HG03025 (cell line): ENCODE results near the gene KIF23.
A peak's percentile ranks its signal among the peaks of the same experiment; 100 is the strongest.

ENCODE experiments used
- ATAC-seq: cut with Tn5 transposase; IDR thresholded peaks from one replicate; pipeline ENCODE4 v1.9.1; 2021; ENCODE audit warnings: mild to moderate bottlenecking, moderate library complexity; ENCODE audit not compliant: unreplicated experiment, low FRiP score

KIF23 gene

DNA sequence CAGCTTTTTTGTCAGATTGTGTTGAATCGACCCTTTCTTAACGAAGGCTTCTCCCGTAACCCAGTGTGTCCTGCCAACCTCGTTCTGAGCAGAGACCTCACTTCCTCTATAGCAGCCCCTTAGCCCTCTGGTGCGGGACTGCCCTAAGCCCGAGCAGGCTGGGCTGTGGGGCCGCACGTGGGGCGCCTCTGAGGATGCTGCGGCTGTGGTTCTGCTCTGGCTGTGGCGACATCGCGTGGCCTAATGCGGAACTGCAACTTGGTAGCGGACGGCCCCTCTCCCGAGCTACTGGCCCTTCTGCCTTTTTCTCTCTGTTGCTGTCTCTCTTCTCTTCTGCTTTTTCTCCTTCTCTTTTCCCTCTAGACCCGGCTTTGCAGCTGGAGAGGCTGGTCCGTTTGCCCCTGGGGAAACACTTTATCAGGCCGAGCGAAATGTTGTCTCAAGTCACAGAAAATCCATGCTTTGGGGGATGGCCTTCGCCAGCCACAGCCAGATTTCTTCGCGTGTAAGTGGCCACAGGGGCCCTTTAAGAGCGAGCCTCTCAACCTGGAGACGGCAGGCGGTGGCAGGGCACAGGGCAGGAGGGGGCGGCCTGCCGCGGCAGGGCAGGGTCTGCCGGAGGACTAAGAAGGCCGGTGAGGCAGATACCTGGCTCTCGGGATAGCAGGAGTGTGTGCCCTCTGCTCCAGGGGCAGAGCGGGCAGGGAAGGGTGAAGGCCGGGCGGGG is 19.4 kb upstream of the KIF23 start:
- ATAC-seq = no peak

DNA sequence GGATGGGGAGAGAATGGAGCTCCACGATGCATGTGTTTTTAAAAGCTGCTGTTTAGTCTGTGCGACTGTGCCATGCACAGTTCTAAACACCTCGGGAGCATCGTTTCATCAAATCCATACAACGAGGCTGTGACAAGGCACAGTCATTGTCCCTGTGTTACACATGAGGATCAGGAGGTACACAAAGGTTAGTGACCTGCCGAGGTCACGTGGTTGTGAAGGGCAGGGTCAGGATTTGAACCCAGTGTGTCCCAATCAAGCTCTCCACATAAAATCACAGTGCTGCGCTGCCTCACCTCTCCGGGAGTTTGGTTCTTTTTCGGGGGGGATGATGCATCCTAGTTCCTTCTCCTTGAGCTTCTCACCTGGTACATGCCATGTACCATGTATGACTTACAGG is 18.7 kb upstream of the KIF23 start:
- no peak for ATAC-seq

DNA sequence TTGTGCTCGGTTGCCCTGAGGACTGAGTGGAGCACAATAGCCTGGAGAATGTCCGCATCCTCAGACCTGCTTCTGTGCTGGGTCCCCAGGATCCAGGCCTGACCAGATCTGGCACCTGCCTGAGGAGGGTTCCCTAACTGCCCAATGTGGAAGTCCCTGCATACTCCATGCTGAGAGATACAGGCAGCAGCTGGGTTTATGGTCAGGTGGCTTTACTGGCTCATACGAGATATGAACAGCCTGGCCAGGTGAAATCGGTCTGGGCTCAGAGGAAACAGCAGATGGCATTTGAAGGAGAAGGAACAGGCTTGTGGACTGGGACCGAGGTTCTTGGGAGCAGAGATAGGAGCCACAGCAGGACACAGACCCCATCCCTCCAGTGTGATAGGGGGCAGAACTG is 18.2 kb upstream of the KIF23 start:
- ATAC-seq = no peak

DNA sequence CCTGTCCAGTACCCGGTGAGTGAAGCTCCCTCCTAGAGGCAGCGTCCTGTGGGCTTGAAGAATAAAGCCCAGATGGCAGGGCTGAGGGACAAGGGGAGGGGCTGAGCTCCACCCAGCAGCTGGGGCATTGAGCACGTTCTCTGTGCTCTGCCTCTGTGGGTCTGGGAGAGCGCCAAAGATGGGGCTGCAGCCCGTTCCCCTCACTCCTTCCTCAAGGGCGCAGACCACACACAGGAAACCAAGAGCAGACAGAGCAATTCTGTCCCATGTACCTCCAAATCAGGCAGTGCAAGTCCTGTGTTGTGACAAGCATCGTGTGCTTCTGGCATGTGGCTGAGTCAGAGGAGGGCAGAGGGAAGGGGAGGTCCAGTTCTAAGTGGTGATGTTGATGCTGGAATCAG is 15.7 kb upstream of the KIF23 start:
- ATAC-seq = no peak

DNA sequence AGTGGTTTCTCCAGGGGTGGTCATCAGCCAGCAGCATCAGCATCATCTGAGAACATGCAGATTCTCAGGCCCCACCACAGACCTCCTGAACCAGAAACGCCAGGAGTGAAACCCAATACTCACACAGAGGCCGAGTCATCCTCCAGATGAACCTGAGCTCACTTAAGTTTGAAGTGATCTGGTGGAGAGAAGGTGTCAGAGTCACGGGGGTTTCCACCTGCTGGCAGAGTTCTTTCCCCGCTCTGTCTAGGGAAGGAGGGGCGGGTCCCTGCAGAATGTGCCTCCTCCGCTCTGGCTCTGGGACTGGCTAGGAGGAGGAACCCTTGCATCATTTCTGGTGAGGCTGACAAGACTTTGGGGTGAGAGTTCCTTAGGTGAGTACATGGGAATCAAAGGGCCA is 13.3 kb upstream of the KIF23 start:
- ATAC-seq = no peak

DNA sequence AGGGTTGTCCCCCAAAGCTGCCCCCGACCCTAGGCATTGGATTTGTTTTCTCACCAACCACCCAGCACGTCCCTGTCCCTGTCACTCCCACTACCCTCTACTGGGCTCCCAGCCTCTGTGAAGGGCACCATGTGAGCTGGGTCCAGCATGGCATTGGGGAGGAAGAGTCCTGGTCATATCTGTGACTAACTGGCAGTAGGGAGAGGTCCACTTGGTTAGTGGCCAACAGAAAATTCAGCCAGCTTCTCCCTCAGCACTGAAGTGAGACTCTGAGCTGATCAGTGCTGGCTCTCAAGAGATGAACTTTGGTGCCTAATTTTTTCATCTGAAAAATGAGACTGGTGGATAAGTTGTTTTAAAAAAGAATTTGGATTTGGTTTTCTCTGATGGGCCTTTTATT is 11.3 kb upstream of the KIF23 start:
- no peak for ATAC-seq

DNA sequence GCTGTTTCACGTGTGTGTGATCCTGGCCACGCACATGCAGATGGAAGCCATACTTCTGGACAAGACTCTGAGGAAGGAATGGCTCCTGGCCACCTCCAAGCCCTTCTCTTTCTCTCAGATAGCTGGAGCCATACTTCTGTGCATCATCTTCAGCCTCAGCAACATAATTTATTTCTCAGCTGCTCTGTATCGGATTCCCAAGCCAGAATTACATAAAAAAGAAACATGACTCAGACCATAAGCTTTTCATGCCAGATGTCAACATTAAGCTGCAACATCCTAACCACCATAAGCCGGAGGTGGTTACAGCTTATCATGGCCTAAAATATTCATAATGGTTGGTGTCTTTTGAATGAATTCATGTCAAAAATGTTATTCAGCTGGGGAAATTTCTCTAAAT is 10.6 kb upstream of the KIF23 start:
- ATAC-seq = no peak

DNA sequence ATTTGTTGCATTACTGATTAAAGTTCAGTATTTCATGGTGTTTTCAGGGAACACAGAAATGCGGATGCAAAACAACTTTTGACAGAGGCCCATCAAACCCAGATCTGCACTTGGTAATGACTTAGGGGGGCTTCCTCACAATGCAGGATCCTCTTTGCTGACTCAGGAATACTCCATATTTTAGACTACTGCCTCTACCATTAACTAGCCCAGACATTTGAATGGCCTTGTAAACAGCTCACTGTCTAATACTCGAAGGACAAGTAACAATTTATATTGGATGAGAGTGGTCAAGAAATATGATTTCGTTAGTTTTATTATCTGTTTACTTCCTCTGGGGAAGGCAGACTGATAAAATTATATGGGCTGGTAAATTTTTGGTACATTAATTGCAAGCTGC is 9.0 kb upstream of the KIF23 start:
- ATAC-seq = no peak

DNA sequence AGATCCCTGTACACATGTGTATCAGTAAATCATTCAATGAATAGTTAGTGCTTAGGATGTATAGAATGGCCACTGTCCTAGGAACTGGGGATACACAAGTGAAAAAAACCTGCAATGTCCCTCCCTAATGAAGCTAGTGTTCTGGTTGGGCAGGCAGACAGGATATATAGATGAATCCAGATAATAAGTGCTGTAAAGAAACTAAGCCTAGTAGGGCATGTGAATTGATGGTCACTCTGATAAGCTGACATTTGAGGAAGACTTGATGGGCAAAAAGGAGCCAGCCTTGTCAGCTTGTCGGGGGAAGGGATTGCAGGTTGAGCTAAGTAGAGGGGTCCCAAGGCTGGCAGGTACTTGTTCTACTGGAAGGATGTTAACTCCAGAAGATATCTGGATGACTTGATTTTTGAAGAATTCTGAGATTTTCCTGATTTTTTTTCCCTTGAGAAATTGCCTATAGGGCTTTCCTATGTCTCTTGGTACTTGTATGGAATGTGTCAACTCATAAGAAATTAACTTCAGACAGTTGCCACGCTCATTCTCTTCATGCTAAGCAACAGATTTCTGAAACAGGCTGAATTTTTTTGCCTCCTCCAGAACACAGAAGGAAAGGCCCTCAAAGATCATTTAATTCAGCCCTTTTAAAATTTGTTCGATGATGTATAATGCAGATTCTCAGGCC is 6.3 kb upstream of the KIF23 start:
- ATAC-seq = no peak

DNA sequence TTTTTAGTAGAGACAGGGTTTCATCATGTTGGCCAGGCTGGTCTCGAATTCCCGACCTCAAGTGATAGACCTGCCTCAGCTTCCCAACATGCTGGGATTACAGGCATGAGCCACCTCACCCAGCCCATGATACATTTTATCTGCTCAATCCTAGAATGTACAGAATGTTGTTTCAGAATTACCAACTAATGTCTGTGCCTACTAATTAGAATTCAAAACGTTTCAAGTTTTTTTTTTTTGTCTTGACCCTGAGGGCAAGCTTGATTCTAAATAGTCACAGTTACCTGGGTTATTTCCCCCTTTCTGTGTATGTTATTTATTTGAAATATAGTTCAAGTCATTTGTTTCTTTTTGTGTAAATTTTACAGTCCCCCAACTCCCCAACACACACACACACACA is 5.3 kb upstream of the KIF23 start:
- no peak for ATAC-seq

DNA sequence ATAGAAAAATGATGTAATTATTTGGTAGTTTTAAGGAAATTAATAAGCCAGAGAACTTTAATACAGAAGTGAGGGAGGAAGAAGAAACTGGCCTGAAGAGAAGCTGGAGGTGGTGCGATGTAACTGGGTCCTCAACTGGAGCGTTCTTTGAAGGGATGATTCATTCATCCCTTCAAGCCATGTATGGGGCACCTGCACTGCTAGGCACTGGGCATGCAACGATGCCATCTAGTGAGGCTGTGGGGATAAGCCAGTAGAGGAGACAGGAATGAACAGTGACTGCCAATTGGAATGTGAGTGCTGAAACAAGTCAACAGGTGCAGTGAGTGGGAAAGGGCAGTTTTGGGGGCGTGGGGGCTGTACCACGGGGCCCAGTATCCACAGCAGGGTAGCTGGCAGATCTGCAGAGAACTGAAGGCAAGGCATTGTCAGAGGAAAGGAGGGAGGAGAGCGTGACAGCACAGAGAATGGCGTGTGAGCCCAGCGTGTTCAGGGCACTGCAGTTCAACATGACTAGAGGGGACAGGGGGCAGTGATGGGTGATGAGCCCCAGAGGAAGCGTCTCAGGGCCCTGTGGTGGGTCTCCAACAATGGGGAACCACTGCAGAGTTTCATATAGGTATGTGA is 3.8 kb upstream of the KIF23 start:
- no peak for ATAC-seq

DNA sequence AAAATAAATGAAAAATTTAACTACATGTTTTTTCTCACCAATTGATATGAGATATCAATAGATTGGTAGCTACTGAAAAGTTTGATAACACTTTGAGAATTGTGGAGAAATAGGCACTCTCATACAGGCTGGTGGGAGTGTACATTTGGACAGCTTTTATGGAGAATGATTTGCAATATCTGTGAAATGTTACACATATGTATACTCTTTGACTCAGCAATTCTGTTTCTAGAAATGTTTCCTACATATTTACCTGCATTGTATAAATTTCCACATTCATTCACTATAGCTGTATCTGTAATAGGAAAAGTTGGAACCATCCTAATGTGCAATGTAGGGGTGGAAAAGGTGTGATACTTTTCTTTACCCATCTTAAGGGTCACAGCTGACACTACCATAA is 1.9 kb upstream of the KIF23 start:
- no peak for ATAC-seq

DNA sequence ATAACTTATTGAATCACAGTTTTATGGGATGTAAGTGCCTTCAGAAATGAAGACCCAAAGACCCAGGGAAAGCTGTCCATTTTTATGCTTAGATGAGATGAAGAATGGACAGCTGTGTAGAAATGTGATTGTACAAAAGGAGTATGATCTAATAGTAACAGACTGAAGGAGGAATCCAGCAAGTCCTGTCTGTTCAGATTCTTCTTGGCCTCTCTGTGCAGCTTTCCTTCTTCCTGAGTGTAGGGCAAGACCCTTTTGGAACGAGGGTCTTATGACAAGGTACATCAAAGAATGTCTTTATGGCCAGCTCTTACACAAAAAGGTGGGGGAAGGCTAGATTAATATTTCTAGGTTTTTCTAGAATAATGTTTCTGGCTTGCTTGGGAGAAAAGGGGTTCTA is 1.4 kb upstream of the KIF23 start:
- ATAC-seq = no peak

DNA sequence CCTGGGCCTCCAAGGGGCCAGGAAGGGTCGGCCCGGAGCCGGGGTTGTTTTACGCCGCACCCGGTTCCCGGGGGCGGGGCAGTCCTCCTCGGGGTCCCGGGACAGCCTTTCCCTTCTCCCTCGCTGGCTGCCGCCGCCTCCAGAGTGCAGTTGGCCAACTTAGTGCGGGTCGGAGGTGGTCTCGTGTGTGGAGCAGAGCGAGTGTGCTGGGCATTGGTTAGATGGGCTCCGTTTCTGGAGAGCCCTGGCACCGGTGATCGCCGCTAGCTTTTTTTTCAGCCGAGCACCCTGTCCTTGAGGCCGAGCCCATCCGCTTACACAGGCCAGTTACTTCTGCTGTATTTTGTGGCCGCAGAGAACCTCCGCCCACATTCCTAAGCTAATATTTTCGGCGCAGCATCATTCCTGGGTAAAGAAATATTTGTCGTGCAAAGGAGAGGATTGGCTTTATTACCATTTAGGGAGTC is 585 bp downstream of the KIF23 start:
- ATAC-seq = peak; percentile 26

DNA sequence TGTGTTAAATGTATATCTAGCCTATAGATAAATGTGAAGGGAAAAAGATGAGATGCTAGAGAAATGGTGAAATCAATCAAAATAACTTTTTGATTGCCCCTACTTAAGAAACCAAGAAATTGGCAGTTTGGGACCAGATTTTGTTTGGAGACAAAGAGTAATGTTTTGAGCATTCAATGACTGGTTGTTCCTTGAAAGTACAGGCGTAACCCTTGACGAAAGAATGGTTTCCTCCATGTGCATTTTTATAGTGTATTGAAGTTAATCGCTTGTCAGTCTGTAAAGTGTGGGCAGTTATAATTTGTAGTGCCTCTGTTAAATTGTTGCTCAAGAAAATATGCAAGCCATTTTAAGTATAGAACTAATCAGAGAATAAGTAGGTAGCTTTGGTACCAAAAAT is 1.2 kb downstream of the KIF23 start:
- no peak for ATAC-seq

DNA sequence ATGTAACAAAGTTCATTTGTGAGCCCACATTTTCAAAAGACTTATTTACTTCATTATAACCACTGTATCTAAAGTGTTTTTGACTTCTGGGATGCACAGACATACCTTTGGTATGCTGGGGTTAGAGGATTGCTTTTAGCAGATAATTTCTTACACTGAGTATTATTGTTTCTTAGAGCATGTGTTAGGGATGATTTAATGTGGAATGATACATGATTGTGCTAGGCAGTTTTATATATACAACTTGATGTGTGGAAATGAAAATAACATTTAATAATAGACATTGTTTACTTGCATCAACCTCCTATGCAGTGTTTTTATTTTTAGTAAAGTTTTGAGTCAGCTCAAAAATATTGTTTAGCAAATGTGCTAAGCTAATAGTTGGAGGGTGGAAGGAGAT is 3.4 kb downstream of the KIF23 start:
- ATAC-seq = no peak

DNA sequence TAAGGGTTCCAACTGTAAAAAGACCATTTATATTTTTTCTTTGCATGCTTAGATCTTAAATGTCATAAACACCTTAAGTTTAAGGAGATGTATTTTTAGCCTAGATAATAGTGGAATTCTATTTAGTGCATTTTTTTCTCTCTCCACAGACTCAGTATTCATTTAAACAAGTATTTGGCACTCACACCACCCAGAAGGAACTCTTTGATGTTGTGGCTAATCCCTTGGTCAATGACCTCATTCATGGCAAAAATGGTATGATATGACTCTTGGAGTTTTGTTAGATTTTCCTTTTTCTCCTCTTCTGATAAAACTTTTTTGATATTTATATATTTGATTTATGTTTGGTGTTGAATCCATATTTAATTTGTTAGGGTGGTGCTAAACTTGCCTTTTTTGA is 7.3 kb downstream of the KIF23 start:
- ATAC-seq = no peak

DNA sequence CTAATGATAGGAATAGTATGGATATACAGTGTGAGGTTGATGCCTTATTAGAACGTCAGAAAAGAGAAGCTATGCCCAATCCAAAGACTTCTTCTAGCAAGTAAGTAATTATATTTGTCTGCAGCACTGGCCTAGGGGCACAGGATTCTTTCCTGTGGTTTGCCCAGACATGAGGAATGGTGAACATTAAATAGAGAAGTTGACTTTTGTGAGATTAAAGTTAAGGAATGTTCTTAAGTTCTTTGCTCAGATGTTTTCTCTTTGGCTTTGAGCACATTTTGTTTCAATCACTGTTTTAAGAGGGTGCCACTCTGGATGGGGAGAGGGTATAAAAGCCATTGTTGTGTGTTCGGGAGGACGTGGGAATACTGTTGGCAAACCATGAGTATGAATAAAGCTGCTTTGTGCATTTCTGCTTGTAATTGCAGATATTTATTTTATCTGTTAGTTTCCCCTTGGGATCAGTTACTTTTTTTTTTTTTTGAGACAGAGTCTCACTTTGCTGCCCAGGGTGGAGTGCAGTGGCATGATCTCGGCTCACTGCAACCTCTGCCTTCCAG is 8.3 kb downstream of the KIF23 start:
- ATAC-seq = no peak

DNA sequence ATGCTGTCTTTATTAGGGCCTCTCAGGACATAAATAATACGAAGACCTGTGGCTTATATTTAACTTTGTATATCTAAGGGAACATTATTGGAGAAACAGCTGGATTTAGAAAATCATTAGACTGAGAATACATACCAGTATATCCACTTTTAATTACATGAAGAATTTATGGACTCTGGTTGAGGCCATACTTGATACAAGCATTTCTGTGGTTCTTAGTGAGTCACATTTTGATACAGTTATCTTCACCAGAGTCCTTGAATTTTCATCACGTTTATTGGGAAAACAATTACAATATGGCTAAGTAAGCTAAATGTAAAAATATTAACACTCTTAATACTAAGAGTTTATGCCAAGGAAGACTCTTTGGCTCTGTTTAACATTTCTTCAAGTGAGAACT is 9.9 kb downstream of the KIF23 start:
- ATAC-seq = no peak

DNA sequence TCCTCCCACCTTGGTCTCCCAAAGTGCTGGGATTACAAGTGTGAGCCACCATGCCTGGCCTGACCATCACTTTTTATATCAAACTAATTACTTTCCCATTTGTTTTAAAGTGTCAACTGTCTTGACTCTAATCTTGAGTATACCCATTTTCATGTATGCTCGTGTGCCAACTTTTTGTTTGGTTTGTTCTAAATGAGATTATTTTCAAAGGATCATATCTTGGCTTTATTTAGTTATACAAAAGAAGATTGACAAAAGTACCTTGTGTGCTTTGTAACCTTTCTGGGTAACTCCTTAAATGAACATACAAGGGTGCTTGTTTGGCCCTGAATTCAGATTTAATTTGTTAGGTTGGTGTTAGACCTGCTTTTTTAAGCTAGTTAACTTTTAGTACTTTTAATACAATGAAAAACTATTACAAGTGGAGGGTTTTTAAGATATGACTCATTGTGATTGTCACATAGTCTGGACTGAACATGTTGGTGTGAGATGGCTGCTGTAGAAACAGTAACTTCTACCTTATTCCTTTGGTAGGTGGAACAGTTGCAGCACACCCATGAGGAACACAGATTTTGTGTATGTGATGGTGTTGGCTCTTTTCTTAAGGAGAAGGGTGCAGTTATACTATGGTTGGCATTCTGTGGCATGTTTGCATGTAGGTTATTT is 10.7 kb downstream of the KIF23 start:
- ATAC-seq = no peak

DNA sequence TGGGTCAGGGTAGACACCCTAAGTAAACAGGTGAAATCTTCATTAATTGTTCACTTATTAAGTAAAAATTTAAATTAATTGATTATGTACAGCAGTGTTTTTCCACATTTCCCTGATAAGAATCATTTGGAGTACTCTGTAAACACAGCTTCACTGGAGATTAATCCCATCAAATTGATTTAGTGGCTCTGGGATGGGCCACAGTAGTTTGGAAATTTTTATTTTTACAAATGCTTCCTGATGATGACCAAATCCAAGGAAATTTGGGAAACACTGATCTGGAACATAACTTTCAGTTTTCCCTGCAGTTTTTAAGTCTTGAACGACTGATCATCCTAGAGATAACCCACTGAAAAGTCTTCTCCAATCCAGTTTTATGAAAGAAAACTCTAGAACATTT is 19.7 kb downstream of the KIF23 start:
- no peak for ATAC-seq
